RPMI8226 (cell line): ENCODE results near the gene ITGB8.

ENCODE experiments used
- DNase-seq: peaks from one replicate; pipeline ENCODE4 v3.0.0-alpha.2; 2015

ITGB8 gene

DNA sequence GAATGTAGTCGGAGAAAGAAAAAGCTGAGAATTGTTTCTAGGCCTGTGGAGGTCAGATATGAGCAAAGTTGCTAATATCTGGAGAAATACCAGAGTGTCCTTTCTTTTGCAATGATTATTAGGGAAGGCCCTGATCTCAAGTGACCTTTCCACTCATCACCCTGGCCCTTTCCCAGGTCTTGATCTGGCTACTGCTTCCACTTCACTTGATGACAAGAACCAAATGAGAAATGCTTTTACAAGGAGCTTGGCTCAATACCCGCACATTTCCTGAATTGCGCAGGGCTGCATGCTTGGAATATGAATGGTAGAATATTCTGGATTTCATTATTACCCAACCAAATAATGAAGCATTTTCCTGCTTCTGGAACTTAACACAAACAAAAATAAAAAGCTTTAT lies 104.6 kb downstream of the ITGB8 start:
- no peak for DNase-seq

GRCh38 chr7:20438248-20438647 lies 107.5 kb downstream of the ITGB8 start:
- DNase-seq, result no peak

GRCh38 chr7:20438694-20439376 lies 108.1 kb downstream of the ITGB8 start:
- DNase-seq, result no peak

DNA sequence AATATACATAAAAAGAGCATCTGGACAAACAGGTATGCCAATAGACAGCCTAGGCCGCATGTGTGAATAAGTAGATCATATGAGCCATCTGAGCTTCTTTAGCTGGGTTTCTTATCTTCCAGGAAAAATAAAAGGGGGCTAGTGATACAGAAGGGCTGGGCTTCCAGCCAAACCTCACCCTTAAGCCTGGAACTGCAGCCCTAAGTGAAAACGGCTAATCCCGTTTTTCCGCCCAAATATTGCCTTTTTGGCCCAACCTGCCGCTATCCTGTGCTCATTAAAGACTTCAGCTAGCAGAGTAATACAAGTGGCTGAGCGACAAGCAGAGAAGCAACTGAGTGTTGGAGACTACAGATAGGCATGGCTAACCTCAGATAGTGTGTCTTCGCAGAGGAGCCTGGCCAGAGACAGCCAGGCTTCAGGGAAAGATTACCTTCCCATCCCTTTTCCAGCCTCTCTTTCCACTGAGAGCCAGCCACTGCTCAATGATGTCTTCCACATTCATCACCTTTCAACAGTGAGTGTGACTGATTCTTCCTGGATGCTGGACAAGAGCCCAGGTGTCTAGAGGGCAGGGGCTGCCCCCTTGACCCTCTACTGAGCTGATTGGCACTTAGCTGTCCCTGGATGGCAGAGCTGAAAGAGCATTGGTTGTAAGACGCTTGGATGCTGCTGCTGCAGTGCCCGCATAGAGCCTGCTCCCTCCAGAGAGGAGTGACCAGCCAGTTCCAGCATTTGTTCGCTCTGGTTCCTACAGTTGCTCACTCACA lies 108.9 kb downstream of the ITGB8 start:
- no peak for DNase-seq

GRCh38 chr7:20440472-20441105 lies 109.9 kb downstream of the ITGB8 start:
- DNase-seq, result peak; percentile 12

- peak; percentile 35 for DNase-seq
Measured at GRCh38 chr7:20441346-20441745, 110.6 kb downstream of the ITGB8 start.

DNA sequence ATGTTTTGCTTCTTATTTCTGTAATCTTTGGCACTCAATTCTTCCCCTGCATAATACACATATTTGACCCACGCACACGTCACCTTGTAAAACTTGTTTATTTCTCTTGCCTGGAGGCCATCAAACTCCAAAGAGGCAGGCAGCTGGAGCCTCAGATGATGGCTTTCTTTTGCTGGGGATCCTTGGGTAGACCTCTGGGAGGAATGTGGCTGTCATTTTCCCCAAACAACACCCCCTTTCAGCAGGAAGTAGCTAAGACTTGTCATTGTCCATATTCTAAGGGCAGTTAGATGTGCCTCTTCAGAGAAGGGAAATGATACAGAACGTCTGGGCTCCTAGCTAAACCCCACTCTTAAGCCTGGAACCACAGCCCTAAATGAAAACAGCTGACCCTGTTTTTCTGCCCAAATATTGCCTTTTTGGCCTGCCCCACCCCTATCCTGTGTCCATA lies 111.3 kb downstream of the ITGB8 start:
- no peak for DNase-seq

GRCh38 chr7:20442951-20443350 lies 112.3 kb downstream of the ITGB8 start:
- DNase-seq, result no peak

- DNase-seq, result no peak
Measured at GRCh38 chr7:20444030-20444800, 113.5 kb downstream of the ITGB8 start.

DNA sequence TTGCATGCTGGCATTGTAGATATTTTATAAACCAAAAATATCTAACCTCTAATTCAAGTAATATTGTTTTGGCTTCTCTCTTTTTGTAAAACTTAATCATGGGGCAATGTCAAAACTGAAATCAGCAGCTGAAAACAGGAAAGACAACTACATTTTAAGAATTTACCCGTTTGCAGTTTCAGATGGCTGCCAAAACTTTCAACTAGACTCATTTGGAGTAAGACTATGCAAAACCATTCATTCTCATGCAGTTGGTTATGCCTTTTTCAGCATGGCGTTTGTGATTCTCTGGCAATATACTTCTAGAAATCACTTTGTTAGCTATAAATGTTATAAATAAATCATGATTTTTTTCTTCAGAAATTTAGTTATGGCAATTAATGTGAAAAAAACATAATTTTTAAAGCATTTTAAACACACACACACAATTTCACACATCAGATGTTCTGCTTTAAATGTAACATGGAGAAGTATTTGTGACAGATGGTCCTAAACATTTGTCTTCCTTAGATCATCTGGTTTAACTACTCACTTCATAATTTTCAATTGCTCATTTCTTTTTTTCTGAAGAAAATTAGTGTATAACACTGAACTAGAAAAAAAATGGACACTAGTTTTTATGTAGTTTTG lies 116.4 kb downstream of the ITGB8 start:
- DNase-seq, result no peak

DNA sequence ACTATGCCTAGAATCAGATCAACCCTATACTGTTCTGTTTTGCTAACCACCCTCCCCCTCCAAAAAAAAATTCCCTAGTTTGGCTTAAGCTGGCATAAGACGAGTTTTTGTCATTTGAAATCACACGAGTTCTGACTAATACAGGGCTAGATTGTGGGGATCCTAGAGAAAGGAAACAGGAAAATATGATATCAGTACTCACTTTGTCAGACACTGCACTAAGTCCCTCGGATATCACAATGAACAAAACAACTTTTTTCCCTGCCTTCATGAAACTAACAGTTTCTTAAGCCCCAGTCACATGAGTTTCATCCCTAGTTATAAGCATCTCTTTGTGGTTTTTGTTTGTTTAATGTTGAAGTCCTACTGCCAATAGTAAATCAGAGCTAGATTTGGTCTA lies 118.5 kb downstream of the ITGB8 start:
- DNase-seq, result no peak

- no peak for DNase-seq
Measured at GRCh38 chr7:20450536-20450935, 119.8 kb downstream of the ITGB8 start.

GRCh38 chr7:20454202-20454601 lies 123.5 kb downstream of the ITGB8 start:
- DNase-seq, result no peak

- no peak for DNase-seq
Measured at GRCh38 chr7:20456701-20457100, 126.0 kb downstream of the ITGB8 start.

GRCh38 chr7:20458521-20458920 lies 127.8 kb downstream of the ITGB8 start:
- no peak for DNase-seq

DNA sequence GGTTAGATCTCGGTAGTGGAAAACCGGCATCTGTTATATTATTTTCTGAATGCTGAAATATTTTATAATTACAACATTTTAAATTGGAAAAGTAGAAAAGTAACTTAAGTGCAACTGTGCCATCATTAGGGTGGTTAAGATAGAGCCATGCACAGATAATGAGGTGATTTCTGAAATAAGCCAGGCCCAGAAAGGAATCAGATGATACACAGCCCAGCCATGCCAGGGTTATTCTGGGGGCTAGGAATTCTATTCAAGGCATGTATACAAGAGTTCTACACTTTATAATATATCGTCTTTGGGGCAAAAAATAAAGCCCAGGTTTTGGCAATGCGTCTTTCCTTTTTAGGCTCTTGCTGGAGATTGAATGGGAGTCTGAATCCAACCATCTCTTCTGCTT lies 128.7 kb downstream of the ITGB8 start:
- no peak for DNase-seq

GRCh38 chr7:20464891-20465290 lies 134.2 kb downstream of the ITGB8 start:
- DNase-seq, result no peak
